Measurements from ENCODE around the gene PHEX. TPM values are rescaled to one million over a fixed set of nuclear protein-coding genes. Genes with fewer than 3 reads are reported as not detected.

Gene PHEX
- total RNA-seq, 1 donor from 2014 or later, result 0.64 TPM

DNA sequence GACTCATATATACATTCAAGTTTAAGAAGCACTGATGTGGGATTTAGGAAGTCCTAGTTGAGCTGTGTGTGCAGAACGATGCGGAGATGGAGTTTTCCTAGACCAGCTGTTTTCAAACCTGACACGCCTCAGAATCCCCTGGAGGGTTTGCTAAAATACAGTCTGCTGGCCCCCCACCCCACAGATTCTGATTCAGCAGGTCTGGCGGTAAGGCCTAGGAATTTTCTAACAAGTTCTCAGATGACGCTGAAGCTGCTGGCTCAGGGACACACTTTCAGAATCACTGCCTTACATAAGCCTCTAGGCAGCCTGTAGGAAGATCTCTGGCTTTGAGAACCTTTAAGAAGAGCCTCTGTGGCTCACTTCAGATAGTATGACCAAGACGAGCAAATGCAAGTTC lies 73.1 kb downstream of the PHEX start:
- no peak for DNase-seq (ENCODE audit: low read depth in 2 of 2)

DNA sequence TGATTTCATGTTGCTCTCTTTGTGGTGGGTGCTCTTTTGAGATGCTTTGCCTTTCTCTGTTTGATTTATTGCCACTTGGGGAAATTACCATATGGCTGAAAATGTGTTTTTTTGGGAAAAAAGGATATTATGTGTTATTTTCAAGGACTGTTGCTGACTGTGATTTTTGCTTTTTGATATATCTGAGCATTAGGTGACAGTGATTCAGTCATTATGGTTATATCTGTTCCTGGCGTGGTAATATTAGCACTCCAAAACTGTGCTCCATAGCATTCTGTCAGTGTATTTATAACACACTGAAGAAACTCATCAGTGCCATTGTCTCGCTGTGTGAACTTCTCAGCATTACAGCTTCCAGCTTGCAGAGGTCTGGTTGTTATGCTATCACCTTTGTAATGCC lies 73.8 kb downstream of the PHEX start:
- no peak for DNase-seq (ENCODE audit: low read depth in 2 of 2)

DNA sequence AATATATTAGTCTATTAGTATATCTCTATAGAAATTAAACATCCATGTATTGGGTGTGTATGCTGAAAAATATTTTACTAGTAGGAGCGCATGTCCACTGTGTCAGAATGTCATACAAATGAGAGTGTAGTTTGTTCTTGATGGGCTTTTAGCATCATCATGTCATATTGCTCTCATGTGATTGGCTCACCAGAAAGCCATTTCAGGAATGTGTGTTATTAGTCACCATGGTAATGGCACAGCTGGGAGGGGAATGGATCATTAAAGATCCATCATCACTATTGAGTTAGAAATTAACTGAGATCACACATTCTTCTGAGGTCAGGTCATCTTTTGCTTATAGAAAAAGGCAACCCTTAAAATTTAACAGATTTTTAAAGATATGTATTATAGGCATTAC lies 77.3 kb downstream of the PHEX start:
- DNase-seq (ENCODE audit: low read depth in 2 of 2), result peak in 1 of 2 donors; percentile 27

DNA sequence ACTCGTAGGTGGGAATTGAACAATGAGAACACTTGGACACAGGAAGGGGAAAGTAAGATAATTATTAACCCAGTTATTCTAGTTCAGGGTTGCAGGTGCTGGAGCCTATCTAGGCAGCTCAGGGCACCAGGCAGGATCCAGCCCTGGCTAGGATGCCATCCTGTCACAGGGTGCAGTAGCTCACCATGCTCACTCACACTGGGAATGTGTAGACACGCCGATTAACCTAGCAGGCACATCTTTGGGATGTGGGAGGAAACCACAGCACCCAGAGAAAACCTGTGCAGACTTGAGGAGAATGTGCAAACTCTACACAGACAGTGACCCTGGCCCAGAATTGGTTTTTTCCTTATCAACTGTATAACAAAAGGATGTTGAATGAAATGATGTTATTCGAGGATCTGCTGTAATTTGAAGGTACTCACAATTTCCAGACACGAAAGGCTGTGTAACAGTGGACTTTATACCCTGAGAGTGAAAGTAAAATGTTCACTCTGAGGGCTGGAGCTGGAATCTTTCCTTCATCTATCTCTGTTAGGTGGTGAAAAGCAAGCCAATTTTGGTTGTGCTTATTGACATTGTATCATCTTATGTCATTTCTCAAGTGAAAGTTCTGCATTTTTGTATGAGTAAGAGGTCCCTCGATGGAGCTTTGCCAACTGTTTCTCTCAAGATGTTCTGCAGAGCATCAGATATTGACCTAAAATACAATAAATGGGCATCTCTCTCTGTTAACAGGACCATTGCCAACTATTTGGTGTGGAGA lies 78.8 kb downstream of the PHEX start:
- no peak for DNase-seq (ENCODE audit: low read depth in 2 of 2)

DNA sequence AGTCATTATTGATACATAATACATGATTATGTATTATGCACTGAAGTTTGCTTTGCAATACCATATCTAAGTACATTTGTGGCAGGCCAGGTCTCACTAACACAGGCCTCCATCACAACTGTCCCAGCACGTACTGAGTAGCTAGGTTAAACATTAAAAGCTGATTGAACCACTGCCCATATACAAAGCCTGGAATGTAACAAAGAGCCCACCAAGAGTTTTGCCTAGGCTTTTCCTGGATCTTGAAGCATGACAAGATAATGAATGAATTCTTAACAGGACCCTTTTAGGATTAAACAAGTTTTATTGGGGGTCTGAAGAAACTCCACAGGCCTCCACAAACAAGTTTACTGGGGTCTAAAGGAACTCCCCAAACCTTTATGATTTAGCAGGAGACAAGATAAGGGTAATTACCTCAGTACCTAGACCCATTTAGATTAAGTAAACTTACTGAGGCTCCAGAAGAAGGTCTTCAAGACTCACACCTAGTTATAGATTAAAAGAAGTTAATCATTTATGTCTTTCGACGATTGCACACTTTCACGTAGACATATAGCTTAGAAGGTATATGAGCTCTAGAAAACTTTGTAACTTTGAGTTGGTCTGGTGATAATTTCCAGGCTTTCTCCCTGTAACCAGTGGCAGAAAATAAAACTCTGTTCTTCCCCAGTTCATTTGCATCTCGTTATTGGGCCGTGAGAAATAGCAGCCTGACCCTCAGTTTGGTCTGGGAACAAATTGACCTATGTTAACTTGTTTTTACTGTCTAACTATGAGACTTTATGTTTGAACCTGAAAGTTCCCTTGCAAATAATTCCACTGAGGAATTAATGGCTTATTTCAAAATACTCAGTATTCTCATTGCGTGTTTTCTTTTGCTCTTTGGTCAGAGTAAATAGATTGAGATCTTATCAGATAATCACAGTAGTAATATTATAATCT lies 84.8 kb downstream of the PHEX start:
- no peak for DNase-seq (ENCODE audit: low read depth in 2 of 2)

DNA sequence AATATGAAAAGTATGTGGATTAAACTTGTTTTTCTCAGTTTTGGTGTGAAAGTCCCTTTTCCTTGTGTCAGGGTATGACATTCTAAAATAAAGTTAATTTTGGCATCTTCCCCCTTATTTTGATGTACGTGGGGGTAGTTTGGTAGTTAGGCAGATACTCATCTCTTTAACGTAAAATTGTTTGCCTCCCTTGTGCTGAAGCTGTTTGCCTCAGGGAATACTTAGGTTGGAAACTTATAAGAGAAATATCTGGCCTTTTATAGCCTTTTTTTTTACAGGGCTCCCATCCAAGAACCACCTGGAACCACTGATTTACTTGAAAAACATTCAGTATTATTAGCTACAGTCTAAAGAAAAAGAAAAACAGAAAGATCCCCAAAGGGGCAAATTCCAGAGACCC lies 85.5 kb downstream of the PHEX start:
- no peak for DNase-seq (ENCODE audit: low read depth in 2 of 2)

DNA sequence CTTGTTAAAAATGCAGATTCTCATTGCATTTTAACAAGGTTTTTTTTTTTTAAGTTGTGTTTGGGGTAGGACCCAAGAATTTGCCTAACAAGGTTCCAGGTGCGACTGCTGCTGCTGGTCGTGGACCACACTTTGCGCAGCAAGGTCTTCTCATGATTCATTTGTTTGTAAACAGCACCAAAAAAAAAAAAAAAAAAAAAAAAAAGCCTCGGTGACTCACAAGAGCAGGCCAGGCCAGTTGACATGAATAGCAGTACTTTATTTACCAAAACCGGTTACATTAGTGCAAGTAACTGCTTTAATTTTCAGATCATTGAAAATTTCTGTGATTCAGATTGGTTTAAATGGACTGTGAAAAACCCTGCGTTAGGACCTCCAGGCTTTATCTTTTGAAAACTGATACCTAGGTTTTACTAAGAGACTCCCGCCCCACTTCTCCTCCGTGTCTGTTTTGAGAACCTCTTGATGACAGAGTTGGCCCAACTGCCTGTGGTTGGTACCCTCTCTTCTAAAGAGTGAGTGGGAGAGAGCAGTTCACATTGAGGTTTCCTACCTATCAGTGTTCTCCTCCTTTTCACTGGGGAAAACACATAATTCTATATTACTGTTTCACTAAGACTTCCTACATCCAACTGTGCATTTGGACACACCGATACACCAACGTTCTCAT lies 86.2 kb downstream of the PHEX start:
- DNase-seq (ENCODE audit: low read depth in 2 of 2), result no peak

DNA sequence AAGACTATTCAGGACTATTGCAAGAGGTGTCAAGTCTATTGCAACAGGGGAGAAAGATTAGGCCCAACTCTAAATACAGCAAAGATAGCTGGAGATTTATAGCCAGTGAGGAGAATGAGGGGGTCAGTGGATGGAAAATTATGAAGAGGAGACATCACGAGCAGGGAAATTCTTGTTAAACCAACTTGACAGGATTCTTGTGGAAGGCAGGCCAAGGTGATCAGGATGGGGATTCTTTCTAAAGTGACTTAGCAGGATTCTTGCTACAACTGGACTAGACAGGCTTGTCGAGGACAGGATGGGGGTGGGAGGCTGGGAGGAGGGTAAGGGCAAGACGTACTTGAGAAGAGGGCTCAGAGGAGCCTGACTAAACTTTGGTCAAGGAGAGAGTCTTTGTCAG lies 89.0 kb downstream of the PHEX start:
- DNase-seq (ENCODE audit: low read depth in 2 of 2), result no peak

DNA sequence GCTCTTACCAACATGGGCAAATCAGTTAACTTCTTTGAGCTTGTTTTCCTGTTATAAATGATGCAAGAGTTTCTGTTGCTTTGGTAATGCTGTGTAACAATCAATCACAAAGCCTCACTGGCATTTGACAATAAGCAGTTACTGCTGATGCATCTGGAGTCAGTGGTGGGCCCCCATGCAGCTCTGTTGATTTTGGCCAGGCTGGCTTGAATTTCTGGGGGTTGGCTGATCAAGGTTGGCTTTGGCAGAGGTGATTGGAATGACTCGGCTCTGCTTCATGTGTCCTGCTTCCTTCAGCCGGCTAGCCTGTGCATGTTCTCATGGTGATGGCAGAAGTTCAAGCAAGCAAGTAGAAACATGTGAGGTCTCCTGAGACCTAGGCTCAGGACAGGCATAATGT lies 90.4 kb downstream of the PHEX start:
- DNase-seq (ENCODE audit: low read depth in 2 of 2), result peak in 1 of 2 donors; percentile 43

DNA sequence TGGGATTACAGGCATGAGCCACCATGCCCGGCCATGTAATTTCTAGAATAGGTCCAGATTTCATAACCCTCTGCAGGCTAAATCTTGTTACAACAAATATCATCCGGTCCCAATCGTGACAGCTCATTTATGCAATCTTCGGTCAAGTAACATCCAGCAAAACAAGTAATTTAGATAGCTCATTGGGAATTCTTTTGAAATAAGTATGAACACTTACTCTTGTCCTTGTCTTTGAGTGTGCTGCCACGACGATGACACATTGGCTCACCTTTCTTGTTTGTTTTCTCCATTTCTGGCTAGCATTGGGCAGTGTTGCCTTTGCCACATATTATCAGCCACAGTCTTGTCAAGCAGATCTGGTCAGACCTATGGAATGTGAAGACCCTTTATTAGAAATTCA lies 92.0 kb downstream of the PHEX start:
- no peak for DNase-seq (ENCODE audit: low read depth in 2 of 2)

DNA sequence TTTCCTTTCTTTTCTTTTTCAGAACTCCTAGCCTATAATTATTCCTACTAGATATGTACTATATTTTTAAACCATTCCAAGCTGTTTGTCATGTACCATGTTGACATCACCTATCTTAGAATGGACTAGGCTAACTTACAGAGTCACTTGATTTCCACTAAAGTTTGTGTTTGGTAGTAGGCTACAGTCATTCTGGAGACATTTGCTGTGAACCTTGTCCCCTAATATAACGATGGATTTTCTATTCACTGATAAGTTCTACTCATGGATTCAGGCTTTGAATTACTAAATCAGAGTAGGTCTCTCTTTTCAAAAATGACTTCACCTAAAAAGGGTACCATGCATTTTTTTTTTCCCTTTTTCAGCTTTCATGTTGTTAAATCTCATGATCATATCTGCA lies 93.4 kb downstream of the PHEX start:
- DNase-seq (ENCODE audit: low read depth in 2 of 2), result no peak

DNA sequence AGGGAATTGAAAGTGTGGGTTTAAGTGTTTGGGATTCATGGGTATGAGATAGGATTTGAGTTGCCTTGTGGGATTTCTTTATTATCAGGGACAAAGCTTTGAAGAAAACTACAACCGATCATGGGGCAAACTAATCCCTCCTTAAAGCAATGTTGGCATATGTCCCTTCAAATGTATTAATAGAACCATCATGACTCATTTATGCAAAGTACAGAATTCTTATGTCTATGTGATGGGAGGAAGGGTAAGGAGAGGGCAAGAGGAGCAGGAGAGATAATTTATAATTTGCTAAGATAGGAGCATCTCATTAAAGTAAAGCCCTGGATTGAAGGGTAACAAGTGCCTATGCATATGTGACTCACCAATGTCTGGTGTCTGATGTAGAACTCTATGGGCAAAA lies 94.2 kb downstream of the PHEX start:
- DNase-seq (ENCODE audit: low read depth in 2 of 2), result no peak

DNA sequence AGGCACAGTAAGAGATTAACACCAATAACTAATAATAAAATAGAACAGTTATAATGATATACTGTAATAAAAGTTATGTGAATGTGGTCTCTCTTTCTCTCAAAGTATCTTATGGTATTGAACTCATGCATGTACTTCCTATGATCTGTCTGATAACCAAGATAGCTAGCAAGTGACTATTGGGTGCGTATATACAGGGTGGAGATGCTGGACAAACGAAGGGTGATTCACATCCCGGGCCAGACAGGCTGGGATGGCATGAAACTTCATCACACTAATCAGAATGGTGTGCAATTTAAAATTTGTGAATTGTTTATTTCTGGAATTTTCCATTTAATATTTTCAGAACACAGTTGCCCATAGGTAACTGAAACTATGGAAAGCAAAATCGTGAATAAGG lies 96.8 kb downstream of the PHEX start:
- DNase-seq (ENCODE audit: low read depth in 2 of 2), result no peak

DNA sequence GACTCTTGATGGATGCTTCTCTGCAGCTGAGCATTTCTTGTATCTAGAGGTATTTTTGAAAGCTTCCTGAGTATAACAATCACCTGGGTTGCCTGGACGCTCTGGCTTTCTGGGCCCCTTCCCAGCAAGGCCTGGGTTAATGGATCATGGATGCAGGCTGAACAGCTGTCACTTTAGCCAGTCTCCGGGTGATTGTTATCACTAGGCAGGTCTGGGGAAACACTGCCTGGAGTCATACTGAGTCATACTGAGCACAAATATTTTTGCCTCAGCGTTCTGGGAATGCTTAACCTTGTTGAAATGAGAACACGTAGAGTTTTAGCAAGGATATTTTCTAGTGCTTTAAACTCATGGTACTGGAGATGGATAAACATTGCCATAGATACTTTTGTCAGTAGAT lies 102.6 kb downstream of the PHEX start:
- DNase-seq (ENCODE audit: low read depth in 2 of 2), result peak; percentile 12 to 89

DNA sequence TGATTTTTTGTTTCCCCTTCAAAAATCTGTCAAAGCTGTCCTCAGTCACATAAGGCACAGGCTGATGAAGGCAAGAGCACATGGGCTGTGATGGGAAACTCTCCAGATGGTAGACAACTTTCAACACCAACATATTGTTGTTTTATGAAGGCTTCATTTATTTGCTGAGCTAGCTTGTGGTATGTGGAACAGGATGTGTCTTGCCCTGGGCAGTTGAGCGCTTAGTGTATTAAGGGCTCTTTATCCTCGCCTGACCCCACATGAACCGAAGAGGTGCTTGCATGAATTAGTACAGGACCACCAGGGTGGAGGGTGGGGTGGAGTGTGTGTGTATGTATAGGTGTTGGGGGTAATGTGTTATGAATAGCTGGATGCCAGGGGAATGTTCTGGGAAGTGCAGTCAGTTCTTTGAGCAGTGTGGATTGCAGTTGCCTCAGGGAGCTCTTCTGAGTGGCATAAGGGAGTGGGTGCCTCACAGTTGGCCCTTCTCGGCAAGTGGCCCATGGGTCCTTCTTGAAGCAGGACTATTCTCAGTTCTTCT lies 103.1 kb downstream of the PHEX start:
- DNase-seq (ENCODE audit: low read depth in 2 of 2), result peak in 1 of 2 donors; percentile 46

DNA sequence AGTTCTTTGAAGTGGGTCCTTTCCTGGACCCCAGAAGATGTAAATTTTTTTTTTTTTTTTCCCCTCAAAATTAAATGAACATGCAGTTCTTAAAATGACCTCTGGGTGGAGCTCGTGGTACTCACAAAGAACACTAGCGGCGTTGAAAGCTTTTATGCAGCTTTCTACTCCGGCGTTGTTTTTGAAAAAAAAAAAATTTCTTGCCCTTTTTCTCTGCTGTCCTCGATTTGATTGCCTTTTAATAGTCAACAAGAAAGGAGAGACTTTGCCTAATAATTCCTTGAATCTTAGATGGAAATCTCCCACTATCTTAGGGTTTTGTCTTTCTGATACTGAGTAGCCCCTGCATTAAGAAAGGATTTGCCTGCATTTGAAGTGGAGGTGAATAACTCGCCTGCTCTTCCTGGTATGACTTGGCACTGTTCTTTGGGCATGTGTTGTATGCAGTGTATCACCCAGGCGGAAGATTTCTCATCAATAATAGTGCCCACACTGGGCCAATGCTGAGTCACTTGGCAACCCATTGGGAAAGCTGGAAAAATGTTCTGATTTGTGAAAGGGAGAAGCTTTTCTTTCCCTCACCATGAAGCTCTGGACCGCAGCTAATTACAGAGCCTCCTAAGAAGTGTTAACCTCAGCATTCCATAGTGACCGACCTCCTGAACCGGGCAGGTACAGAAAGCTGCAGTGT lies 104.0 kb downstream of the PHEX start:
- peak; percentile 28 to 77 for DNase-seq (ENCODE audit: low read depth in 2 of 2)

DNA sequence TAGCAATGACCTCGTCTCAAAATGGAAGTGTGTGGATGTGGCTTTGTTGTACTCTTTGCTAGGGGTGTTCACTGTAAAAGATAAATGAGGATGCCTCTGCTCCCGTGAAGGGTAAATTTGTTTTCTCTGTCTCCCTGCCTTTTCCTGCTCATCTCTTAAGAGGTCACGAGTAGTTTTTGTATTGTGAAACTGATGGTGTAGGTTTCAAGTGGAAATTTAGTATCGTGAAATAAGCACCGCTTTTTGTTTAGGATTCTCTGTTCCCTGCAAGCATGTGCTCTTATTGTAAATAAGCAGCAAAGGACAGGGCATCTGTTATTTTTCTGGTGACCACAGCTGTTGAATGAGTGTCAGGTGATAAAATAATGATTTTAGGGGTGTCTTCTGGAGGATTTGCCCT lies 104.6 kb downstream of the PHEX start:
- no peak for DNase-seq (ENCODE audit: low read depth in 2 of 2)

DNA sequence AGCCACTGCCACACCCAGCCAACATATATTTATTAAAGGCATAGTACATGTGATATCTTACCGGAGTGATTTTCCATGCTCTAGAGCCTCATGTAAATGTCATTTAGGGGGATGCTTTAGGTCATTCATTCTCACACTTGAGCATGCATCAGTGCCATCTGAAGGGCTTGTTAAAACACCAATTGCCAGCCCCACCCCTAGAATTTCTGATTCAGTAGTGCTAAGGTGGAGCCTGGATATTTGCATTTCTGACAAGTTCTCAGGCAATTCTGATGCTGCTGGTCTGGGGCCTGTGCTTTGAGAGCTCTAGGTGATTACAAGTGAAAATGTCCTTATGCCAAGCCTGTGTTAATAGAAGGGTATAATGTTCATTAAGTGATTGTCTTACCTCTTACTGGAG lies 107.7 kb downstream of the PHEX start:
- DNase-seq (ENCODE audit: low read depth in 2 of 2), result no peak

DNA sequence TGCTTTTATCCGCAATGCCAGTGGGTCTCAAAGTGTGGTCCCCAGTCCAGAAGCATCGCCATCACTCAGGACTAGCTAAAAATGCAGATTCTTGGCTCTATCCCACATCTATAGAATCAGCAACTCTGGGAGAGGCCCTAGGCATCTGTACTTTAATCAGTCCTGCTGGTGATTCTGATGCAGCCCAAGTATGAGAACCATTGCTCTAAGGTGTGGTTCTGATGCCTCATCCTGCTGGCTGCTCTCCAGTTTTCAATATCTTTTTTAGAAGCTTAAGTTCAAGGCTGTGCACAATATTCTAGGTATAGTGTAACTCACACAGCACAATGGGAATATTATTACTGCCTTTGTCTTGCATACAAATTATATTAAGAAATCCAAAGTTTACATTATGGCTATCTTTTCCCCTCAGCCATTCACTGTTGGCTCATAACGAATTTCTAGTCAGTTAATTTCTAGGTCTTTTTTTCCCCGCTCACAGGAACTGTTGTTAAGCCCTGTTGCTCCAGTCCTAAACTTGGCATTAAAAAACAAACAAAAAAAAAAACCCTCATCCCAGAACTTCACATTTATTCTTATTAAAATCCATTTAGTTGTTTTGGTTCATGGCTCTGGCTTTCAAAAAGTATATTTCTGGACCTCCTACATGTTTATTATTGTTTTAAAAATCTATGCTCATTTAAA lies 109.1 kb downstream of the PHEX start:
- DNase-seq (ENCODE audit: low read depth in 2 of 2), result no peak

DNA sequence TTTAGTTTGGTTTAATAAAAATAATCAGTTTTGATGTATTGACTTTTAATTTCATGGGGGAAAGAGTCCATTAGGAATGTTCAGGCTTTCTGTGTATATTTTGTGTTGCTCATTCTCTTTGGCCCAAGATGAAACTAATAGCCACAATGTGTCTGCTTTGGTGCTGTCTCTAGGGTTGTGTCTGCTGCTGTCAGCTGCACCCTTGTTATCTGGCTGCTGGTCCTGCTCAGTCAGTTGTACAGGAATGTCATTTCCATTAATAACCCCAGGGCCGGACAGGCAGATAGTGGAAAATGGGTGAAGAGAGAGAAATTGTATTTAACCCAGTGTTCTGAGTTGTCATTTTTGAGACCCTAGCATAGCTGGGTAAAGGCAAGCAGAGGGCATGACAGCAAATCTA lies 115.1 kb downstream of the PHEX start:
- no peak for DNase-seq (ENCODE audit: low read depth in 2 of 2)

DNA sequence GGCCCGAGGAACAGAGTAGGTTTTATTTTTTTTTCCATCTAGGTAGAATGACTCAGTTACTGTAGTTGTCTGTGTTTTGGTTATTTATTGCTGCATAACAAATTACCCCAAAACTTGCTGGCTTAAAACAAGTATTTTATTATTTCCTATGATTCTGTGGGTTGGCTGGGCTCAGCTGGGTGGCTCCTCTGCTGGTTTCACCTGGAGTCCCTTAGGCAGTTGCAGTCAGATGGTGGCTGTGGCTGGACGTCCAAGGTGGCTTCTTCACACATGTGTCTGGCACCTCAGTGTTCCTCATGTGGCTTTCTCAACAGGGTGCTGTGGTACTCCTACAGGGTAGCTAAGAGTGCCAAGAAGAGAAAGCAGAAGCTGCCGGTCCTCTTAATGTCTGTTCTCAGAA lies 115.8 kb downstream of the PHEX start:
- DNase-seq (ENCODE audit: low read depth in 2 of 2), result no peak
